ENCODE data around the gene MIS12. TPM values are rescaled to one million over a fixed set of nuclear protein-coding genes. Genes with fewer than 3 reads are reported as not detected.

MIS12 gene
- total and polyA plus RNA-seq, 2 of the 13 experiments (the other 11 are each of a cell fraction or from before 2014, with no cell fraction given), result 13.4 to 28.0 TPM

- Histone ChIP-seq H3K79me2 (ENCODE audit: insufficient read depth, low read length) (no peaks in the 10 kb centered on the region), H3K4me2 (ENCODE audit: low read depth, low read length) (no peak overlapping the region), H4K20me1 (ENCODE audit: insufficient read depth, low read length) (no peaks in the 10 kb centered on the region), H3K9me3 (ENCODE audit: low read length) (no peaks in the 10 kb centered on the region), H2AFZ (ENCODE audit: low read length) (no peak overlapping the region), H3K9ac (ENCODE audit: insufficient read depth, low read depth, low read length) (no peak overlapping the region), H3K4me3 (replicated peaks in 1 of 3; ENCODE audit: insufficient read depth in 1 of 3, low read depth in 2 of 3, low read length in 3 of 3) (no peak overlapping the region), H3K36me3 (replicated peaks in 1 of 2; ENCODE audit: control insufficient read depth in 1 of 2, insufficient read depth in 2 of 2, low read length in 2 of 2) (peaks cover 31 to 58% of the 10 kb centered on the region in 2 experiments; a peak in 4 of 5 replicates), H3K27me3 (ENCODE audit: control insufficient read depth in 1 of 2, insufficient read depth in 2 of 2, low read length in 2 of 2) (no peaks in the 10 kb centered on the region), H3K27ac (ENCODE audit: extremely low read length, insufficient read depth, low read length) (no peak overlapping the region), H3K4me1 (ENCODE audit: insufficient read depth, low read length) (peaks cover 6% of the 10 kb centered on the region)
- ChIA-PET POLR2A (no interaction called here), CTCF (ENCODE audit: low intra/inter-chr PET ratio, low total read pairs) (no interaction called here)
- 98% methylated on average over 22 of the region's 22 CpGs for WGBS (ENCODE audit: low lambda C conversion rate)
- DNase-seq (ENCODE audit: low spot score) (no peak), ATAC-seq (no peak), FAIRE-seq (no peak)
- BruUV-seq (replicated peaks), result no TSS peak
- TF ChIP-seq ZBTB14 (CRISPR knock-in tag; IDR thresholded peaks at IDR 0.05), result no peak
- no peak for TF ChIP-seq BCLAF1 (IDR thresholded peaks at IDR 0.05)
- no peak for TF ChIP-seq ISL2 (CRISPR knock-in tag; IDR thresholded peaks at IDR 0.05)
- no peak for TF ChIP-seq ZNF333 (CRISPR knock-in tag; IDR thresholded peaks at IDR 0.05; ENCODE audit: borderline replicate concordance)
- TF ChIP-seq FOXC1 (CRISPR knock-in tag; IDR thresholded peaks at IDR 0.05; ENCODE audit: borderline replicate concordance), result no peak
- no peak for TF ChIP-seq MEIS1 (CRISPR knock-in tag; IDR thresholded peaks at IDR 0.05; ENCODE audit: borderline replicate concordance)
- TF ChIP-seq ZNF24 (IDR thresholded peaks at IDR 0.05), result no peak
- no peak for TF ChIP-seq MIER3 (CRISPR knock-in tag; IDR thresholded peaks at IDR 0.05; ENCODE audit: borderline replicate concordance)
- no peak for TF ChIP-seq ZNF576 (CRISPR knock-in tag; IDR thresholded peaks at IDR 0.05)
- no peak for TF ChIP-seq ZZZ3 (CRISPR knock-in tag; IDR thresholded peaks at IDR 0.05; ENCODE audit: borderline replicate concordance)
- no peak for TF ChIP-seq NR2F6 (IDR thresholded peaks at IDR 0.05)
- no peak for TF ChIP-seq NR2F6 (CRISPR knock-in tag; IDR thresholded peaks at IDR 0.05)
- no peak for TF ChIP-seq JUN (CRISPR knock-in tag; IDR thresholded peaks at IDR 0.05)
- no peak for TF ChIP-seq ARNT2 (CRISPR knock-in tag; IDR thresholded peaks at IDR 0.05; ENCODE audit: low read depth)
- in situ Hi-C loops (cut with HindIII; ENCODE audit: extremely low pct_ligation_motif_present, low pct_unique_long_range_greater_than_20kb), result no loop called here
- intact Hi-C loops (cut with micrococcal nuclease; ENCODE audit: unreplicated experiment), result no loop called here
These were observed 42.2 kb upstream of the MIS12 start for GRCh38 chr17:5444209-5444608.

Data from HepG2 (cell line).